PC-9 (cell line): ENCODE measurements around the gene SMC6. TPM values are rescaled to one million over a fixed set of nuclear protein-coding genes. Genes with fewer than 3 reads are reported as not detected.

Source experiments
- BruUV-seq: library from RNA; stranded (reverse); fragments of 400-500 nt; replicated peaks from 2 replicates; lab custom pipeline; 2021; lab: Mats Ljungman, UMichigan
- CTCF ChIA-PET: fragments of 300-600 bp; sonication (Branson Sonifier 250); formaldehyde crosslinking; loops from one replicate; lab custom pipeline; 2022; ENCODE audit warnings: antibody characterized with exemption; lab: Charles Lee
- POLR2A ChIA-PET: fragments of 300-600 bp; sonication (Branson Sonifier 250); formaldehyde crosslinking; loops from one replicate; lab custom pipeline; 2022; ENCODE audit warnings: antibody characterized with exemption; ENCODE audit not compliant: unreplicated experiment; lab: Charles Lee
- DNase-seq, 2 experiments: peaks; one replicate each; pipeline versions ENCODE4 v3.0.0 to v3.0.0-alpha.2; 2015 to 2022; ENCODE audit warnings: mixed read lengths in 1 of 2
- H2AFZ ChIP-seq: fragments of 200-600 bp; sonication (generic); 2 replicates; pipeline ENCODE4 v1.8.1; 2017; ENCODE audit warnings: antibody characterized with exemption
- H3F3A ChIP-seq: fragments of 200-600 bp; sonication (generic); 2 replicates; pipeline ENCODE4 v1.8.1; 2017; ENCODE audit warnings: antibody characterized with exemption, mild to moderate bottlenecking, low read depth; ENCODE audit not compliant: insufficient read depth
- H3K27ac ChIP-seq: fragments of 200-600 bp; sonication (generic); 2 replicates; pipeline ENCODE4 v1.6.1; 2016; ENCODE audit warnings: mixed run types
- H3K27me3 ChIP-seq: fragments of 200-600 bp; sonication (generic); 2 replicates; pipeline ENCODE4 v1.6.1; 2016; ENCODE audit warnings: low read depth, mixed run types; ENCODE audit not compliant: insufficient read depth
- H3K36me3 ChIP-seq: fragments of 200-600 bp; sonication (generic); 2 replicates; pipeline ENCODE4 v1.6.1; 2016; ENCODE audit warnings: low read depth, mixed run types
- H3K4me1 ChIP-seq: fragments of 200-600 bp; sonication (generic); replicated peaks from 2 replicates; pipeline ENCODE4 v1.6.1; 2016; ENCODE audit warnings: mixed run types; ENCODE audit not compliant: insufficient read depth
- H3K4me2 ChIP-seq: fragments of 200-600 bp; sonication (generic); 2 replicates; pipeline ENCODE4 v1.6.1; 2017; ENCODE audit warnings: mixed run types
- H3K4me3 ChIP-seq: fragments of 200-600 bp; sonication (generic); 2 replicates; pipeline ENCODE4 v1.6.1; 2016; ENCODE audit warnings: mixed run types
- H3K79me2 ChIP-seq: fragments of 200-600 bp; sonication (generic); 2 replicates; pipeline ENCODE4 v1.6.1; 2017; ENCODE audit warnings: low read depth, mixed run types
- H3K9me2 ChIP-seq: fragments of 200-600 bp; sonication (generic); 2 replicates; pipeline ENCODE4 v1.8.1; 2017; ENCODE audit warnings: mild to moderate bottlenecking; ENCODE audit not compliant: insufficient read depth
- H3K9me3 ChIP-seq: fragments of 200-600 bp; sonication (generic); 2 replicates; pipeline ENCODE4 v1.8.1; 2016; ENCODE audit warnings: low read depth; ENCODE audit not compliant: insufficient read depth
- H4K20me1 ChIP-seq: fragments of 200-600 bp; sonication (generic); 2 replicates; pipeline ENCODE4 v1.8.1; 2017; ENCODE audit not compliant: insufficient read depth
- EZH2 ChIP-seq: fragments of 200-600 bp; sonication (generic); IDR thresholded peaks from 2 replicates; pipeline ENCODE4 v1.8.0; 2017; ENCODE audit warnings: antibody characterized with exemption, low read depth
- intact Hi-C: fragments of 100-400 bp; cut with micrococcal nuclease; formaldehyde crosslinking; loops from one replicate; pipeline ENCODE4 v1.10.0; 2022; ENCODE audit not compliant: unreplicated experiment
- total RNA-seq: library from RNA; stranded (reverse); gene quantifications from 2 replicates; pipeline ENCODE4 v1.2.3, GENCODE V29; 2021
- TF ChIP-seq, protein P1 (sequence below): fragments of 200-600 bp; sonication (generic); conservative IDR thresholded peaks from 2 replicates; pipeline ENCODE4 v1.6.1; 2017; ENCODE audit warnings: mixed run types, antibody characterized with exemption, mild to moderate bottlenecking, moderate library complexity

SMC6 gene
- total RNA-seq, 1 experiment from 2014 or later, result 19.2 TPM

DNA sequence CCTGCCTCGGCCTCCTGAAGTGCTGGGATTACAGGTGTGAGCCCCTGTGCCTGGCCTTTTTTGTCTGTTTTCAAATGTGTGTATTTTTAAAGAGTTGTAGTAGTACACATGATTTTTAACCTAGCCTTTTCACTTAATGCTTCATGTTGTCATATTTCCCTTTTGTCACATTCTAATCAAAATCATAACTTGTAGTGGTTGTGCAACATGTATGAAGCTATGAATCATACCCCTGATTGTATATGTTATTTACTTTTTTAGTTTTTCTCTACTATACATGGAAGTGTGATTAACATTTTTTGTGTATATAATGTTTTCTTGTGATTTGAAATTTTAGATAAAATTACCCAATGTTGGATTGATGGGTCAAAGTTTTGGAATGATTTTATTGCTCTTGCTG is 8.8 kb upstream of the SMC6 start:
- no peak overlapping the region for H3K27ac ChIP-seq
- no peak overlapping the region for H2AFZ ChIP-seq
- ChIA-PET POLR2A (no interaction called here), CTCF (no interaction called here)
- H3K4me3 ChIP-seq, result no peak overlapping the region
- intact Hi-C loops, result no loop called here
- no peak for TF ChIP-seq EZH2
- TF ChIP-seq, protein P1, sequence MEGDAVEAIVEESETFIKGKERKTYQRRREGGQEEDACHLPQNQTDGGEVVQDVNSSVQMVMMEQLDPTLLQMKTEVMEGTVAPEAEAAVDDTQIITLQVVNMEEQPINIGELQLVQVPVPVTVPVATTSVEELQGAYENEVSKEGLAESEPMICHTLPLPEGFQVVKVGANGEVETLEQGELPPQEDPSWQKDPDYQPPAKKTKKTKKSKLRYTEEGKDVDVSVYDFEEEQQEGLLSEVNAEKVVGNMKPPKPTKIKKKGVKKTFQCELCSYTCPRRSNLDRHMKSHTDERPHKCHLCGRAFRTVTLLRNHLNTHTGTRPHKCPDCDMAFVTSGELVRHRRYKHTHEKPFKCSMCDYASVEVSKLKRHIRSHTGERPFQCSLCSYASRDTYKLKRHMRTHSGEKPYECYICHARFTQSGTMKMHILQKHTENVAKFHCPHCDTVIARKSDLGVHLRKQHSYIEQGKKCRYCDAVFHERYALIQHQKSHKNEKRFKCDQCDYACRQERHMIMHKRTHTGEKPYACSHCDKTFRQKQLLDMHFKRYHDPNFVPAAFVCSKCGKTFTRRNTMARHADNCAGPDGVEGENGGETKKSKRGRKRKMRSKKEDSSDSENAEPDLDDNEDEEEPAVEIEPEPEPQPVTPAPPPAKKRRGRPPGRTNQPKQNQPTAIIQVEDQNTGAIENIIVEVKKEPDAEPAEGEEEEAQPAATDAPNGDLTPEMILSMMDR, result no peak
- no TSS peak for BruUV-seq
- no peaks in the 10 kb centered on the region for H3K9me2 ChIP-seq
- peaks cover 27% of the 10 kb centered on the region for H3K79me2 ChIP-seq
- H3K36me3 ChIP-seq, result peaks cover 25% of the 10 kb centered on the region
- no peak overlapping the region for H3K4me2 ChIP-seq
- no peaks in the 10 kb centered on the region; the same call in 1 of the 2 replicates for H3K4me1 ChIP-seq
- no peak for DNase-seq
- no peaks in the 10 kb centered on the region; the same call in 1 of the 2 replicates for H3F3A ChIP-seq
- H4K20me1 ChIP-seq, result no peaks in the 10 kb centered on the region
- H3K9me3 ChIP-seq, result no peaks in the 10 kb centered on the region
- H3K27me3 ChIP-seq, result no peaks in the 10 kb centered on the region

DNA sequence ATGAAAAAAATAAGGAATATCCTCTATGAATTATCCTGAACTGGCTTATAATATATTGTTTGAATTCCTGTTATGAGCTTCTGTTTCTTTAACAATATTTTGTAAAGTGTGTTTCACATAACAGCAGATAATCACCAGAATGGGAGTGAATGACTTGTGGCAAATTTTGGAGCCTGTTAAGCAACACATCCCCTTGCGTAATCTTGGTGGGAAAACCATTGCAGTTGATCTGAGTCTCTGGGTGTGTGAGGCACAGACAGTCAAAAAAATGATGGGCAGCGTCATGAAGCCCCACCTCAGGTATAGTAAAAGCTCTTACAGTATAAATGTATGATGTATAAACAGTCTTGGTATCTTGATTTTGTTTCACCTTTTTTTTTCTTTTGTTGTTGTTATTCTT is 6.2 kb upstream of the SMC6 start:
- Histone ChIP-seq H3K4me1 (peaks cover 12% of the 10 kb centered on the region), H4K20me1 (no peaks in the 10 kb centered on the region), H3K27ac (no peak overlapping the region), H3F3A (no peaks in the 10 kb centered on the region; the same call in 1 of the 2 replicates), H3K4me2 (no peak overlapping the region), H2AFZ (no peak overlapping the region), H3K9me2 (no peaks in the 10 kb centered on the region), H3K4me3 (no peak overlapping the region), H3K79me2 (peaks cover 54% of the 10 kb centered on the region), H3K36me3 (peaks cover 20% of the 10 kb centered on the region), H3K27me3 (no peaks in the 10 kb centered on the region), H3K9me3 (no peaks in the 10 kb centered on the region)
- DNase-seq, result no peak
- BruUV-seq, result no TSS peak
- intact Hi-C loops, result no loop called here
- POLR2A ChIA-PET, result no interaction called here
- no peak for TF ChIP-seq EZH2
- TF ChIP-seq, protein P1, result no peak
- CTCF ChIA-PET, result no interaction called here

DNA sequence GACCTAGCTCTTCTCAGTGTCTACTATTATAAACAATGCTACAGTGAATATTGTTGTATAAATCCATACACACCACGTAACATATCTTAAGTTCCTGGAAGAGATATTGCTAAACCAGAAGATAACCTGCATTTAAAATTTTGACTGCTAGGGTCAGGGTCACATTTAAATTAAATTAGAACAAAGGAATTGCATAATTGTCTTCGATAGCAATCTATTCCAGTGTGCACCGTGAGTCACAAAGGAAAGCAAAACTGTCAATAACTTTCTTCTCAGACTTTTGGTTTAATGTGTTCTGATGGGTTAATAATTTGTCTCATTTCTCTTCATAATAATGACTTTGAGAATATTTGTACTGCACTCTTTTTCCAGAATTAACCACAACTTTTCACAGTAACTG is 4.5 kb upstream of the SMC6 start:
- Histone ChIP-seq H3K4me1 (peaks cover 12% of the 10 kb centered on the region), H3K27ac (no peak overlapping the region), H3K4me2 (no peak overlapping the region), H3K27me3 (no peaks in the 10 kb centered on the region), H4K20me1 (no peaks in the 10 kb centered on the region), H3K9me2 (no peaks in the 10 kb centered on the region), H3K79me2 (peaks cover 65% of the 10 kb centered on the region), H3K4me3 (no peak overlapping the region), H3F3A (no peaks in the 10 kb centered on the region; the same call in 1 of the 2 replicates), H3K36me3 (peaks cover 15% of the 10 kb centered on the region; the same call in 1 of the 2 replicates), H2AFZ (no peak overlapping the region), H3K9me3 (no peaks in the 10 kb centered on the region)
- CTCF ChIA-PET, result no interaction called here
- TF ChIP-seq, protein P1, result no peak
- TF ChIP-seq EZH2, result no peak
- intact Hi-C loops, result no loop called here
- no peak for DNase-seq
- no TSS peak for BruUV-seq
- POLR2A ChIA-PET, result no interaction called here
